Heart right ventricle (tissue), 16 donors: Measurements from ENCODE around the gene CCDC69. TPM values are rescaled to one million over a fixed set of nuclear protein-coding genes. Genes with fewer than 3 reads are reported as not detected.

ENCODE experiments used
- ATAC-seq, 8 donors: fragments of 200-7000 bp; cut with Tn5 transposase; one replicate each; pipeline ENCODE4 v1.9.1; 2020; ENCODE audit warnings: mild to moderate bottlenecking in 8 of 8, moderate library complexity in 8 of 8, moderate number of reproducible peaks in 1 of 8
- DNase-seq, 2 donors: peaks; one replicate each; pipeline ENCODE4 v3.0.0-alpha.2; 2020
- H3K27ac ChIP-seq, 10 donors: fragments of 200-600 bp; sonication (generic) in 2 of 10; one replicate each; pipeline versions ENCODE4 v1.5.0 to v1.8.0; 2020 to 2022; ENCODE audit warnings: mild to moderate bottlenecking in 3 of 10
- H3K27me3 ChIP-seq, 7 donors: fragments of 200-600 bp; one replicate each; pipeline ENCODE4 v1.8.0; 2021 to 2022; ENCODE audit warnings: mild to moderate bottlenecking in 2 of 7
- H3K36me3 ChIP-seq, 9 donors: fragments of 200-600 bp; sonication (generic) in 1 of 9; one replicate each; pipeline versions ENCODE4 v1.5.0 to v1.8.0; 2020 to 2022; ENCODE audit warnings: mild to moderate bottlenecking in 2 of 9
- H3K4me1 ChIP-seq, 9 donors: fragments of 200-600 bp; sonication (generic) in 1 of 9; one replicate each; pipeline versions ENCODE4 v1.5.0 to v1.8.0; 2020 to 2022; ENCODE audit warnings: mild to moderate bottlenecking in 4 of 9
- H3K4me3 ChIP-seq, 10 donors: fragments of 200-600 bp; sonication (generic) in 2 of 10; one replicate each; pipeline versions ENCODE4 v1.5.0 to v1.8.0; 2020 to 2022; ENCODE audit warnings: mild to moderate bottlenecking in 7 of 10, moderate library complexity in 2 of 10
- H3K9me3 ChIP-seq, 11 donors: fragments of 200-600 bp in 10 of 11; sonication (generic) in 2 of 11; one replicate each; pipeline versions ENCODE4 v1.5.0 to v1.8.0; 2013 to 2022; ENCODE audit warnings: mild to moderate bottlenecking in 2 of 11, control low read depth in 1 of 11, moderate library complexity in 1 of 11
- WGBS, 2 donors: extraction: QIAGEN DNeasy Blood & Tissue Kit; methylation state at CpG; one replicate each; pipeline ENCODE4 v1.1.7; 2013; ENCODE audit warnings: inconsistent platforms in 1 of 2; 5-methylcytosine and 5-hydroxymethylcytosine counted together
- intact Hi-C, 10 donors: fragments of 100-400 bp; cut with DNase I; formaldehyde crosslinking; loops; one replicate each; pipeline versions ENCODE4 v1.11.1 to v1.14.2; 2022
- polyA plus RNA-seq, 2 donors: library from polyadenylated mRNA; stranded (reverse); fragments of 200-250 nt; gene quantifications; one replicate each; pipeline ENCODE4 v1.2.3, GENCODE V29; 2013
- total RNA-seq, 10 donors: library from RNA; stranded (reverse); fragmentation: NEBNext Ultra II Directional in 3 of 10; extraction: Animal tissue kit (Norgen Biotek cat#: 25700) in 3 of 10; gene quantifications; one replicate each; pipeline versions ENCODE4 v1.2.1 to v1.2.4, GENCODE V29; 2021 to 2023
- TF ChIP-seq, protein P1 (sequence below), 9 donors: fragments of 200-600 bp; sonication (generic) in 2 of 9; IDR thresholded peaks; one replicate each; pipeline versions ENCODE4 v1.5.0 to v1.8.0; 2021 to 2022; ENCODE audit warnings: antibody characterized with exemption in 9 of 9, mild to moderate bottlenecking in 5 of 9, moderate library complexity in 1 of 9
- donor health status: Arrhythmogenic right ventricular cardiomyopathy.
- donor health status: ischemic (EF 13 %, LVEDD 7.1; RV severe dilation, severe dysfunction).
- donor health status: healthy with polysubstance abuse.
- donor health status: DM: no; HTN: yes; CAD: no.
- donor health status: DM: no; HTN: no; CAD: no.
- donor health status: ischemic (EF 25% LVEDD 6.9; RV normal size, moderate dysfunction).
- donor health status: ischemic (EF 25% LVEDD 5.7; RV mildly dilated, moderate dysfunction).
- donor health status: healthy.
- donor health status: DM: yes; HTN: yes; CAD: no.
- donor health status: Ischemic cardiomyopathy.
- donor health status: ischemic (EF 35%, LVEDD 5.7; RV mildly dilated, moderate dysfunction).
- donor health status: nonischemic (EF 11% LVEDD 7.7; RV severe dilation, severe dysfunction).
- donor health status: DM: yes; HTN: yes; CAD: no.
- donor health status: PGD.
- donor health status: ischemic (EF 29% LVEDD 5.4; RV normal size, mild dysfunction).
- donor health status: nonischemic (EF 23%, LVEDD 6.1; RV moderate dilation, normal function).

CCDC69 gene
- total and polyA plus RNA-seq, 12 donors = 50.8 to 191 (median 104) TPM

DNA sequence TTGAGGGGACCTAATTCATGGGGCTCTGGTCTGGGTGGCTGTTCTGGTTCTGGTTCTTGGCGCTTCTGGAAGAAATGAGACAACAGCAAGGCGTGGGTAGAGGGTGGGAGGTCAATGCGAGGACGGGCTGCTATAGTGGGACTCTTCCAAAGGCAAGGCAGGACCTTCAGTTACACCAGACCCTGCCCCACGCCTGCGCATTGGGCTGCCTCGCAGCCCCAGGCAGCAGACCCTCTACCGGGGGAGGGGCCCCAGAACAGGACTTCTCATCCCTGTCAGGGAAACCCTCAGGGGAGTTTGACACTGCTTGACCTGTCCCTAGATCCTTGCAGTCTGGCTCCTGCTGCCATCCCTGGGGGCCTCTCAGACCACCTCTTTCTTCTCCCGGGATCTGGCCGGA, 18.5 kb downstream of the CCDC69 start:
- H3K36me3 ChIP-seq = peaks cover 0 to 36% (median 5%) of the 10 kb centered on the region in 9 donors
- peaks cover 3 to 44% (median 33%) of the 10 kb centered on the region in 9 donors for H3K4me1 ChIP-seq
- 91 to 92% methylated on average over 10 of the region's 10 CpGs for WGBS, 2 donors
- TF ChIP-seq, protein P1, sequence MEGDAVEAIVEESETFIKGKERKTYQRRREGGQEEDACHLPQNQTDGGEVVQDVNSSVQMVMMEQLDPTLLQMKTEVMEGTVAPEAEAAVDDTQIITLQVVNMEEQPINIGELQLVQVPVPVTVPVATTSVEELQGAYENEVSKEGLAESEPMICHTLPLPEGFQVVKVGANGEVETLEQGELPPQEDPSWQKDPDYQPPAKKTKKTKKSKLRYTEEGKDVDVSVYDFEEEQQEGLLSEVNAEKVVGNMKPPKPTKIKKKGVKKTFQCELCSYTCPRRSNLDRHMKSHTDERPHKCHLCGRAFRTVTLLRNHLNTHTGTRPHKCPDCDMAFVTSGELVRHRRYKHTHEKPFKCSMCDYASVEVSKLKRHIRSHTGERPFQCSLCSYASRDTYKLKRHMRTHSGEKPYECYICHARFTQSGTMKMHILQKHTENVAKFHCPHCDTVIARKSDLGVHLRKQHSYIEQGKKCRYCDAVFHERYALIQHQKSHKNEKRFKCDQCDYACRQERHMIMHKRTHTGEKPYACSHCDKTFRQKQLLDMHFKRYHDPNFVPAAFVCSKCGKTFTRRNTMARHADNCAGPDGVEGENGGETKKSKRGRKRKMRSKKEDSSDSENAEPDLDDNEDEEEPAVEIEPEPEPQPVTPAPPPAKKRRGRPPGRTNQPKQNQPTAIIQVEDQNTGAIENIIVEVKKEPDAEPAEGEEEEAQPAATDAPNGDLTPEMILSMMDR (IDR thresholded peaks at IDR 0.05) = no peak
- no peaks in the 10 kb centered on the region for H3K27me3 ChIP-seq
- H3K9me3 ChIP-seq = no peaks in the 10 kb centered on the region
- ATAC-seq (peak in 1 of 8 donors; percentile 38), DNase-seq (no peak)
- no peak overlapping the region for H3K4me3 ChIP-seq
- intact Hi-C loops = no loop called here
- no peak overlapping the region for H3K27ac ChIP-seq

DNA sequence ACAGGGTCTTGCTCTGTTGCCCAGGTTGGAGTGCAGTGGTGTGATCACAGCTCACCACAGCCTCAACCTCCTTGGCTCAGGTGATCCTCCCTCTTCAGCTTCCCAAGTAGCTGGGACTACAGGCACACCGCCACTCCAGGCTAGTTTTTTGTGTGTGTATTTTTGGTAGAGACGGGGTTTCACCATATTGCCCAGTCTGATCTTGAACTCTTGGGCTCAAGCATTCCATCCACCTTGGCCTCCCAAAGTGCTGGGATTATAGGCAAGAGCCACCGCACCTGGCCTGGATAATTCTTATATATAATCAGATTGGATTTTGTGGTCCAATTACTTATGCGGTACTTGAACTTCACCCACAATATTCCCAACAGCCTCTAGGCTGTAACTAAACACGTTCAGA, 19.8 kb downstream of the CCDC69 start:
- Histone ChIP-seq H3K4me1 (peaks cover 3 to 31% (median 26%) of the 10 kb centered on the region in 9 donors), H3K4me3 (no peak overlapping the region), H3K9me3 (no peaks in the 10 kb centered on the region), H3K27ac (no peak overlapping the region), H3K27me3 (no peaks in the 10 kb centered on the region), H3K36me3 (peaks cover 0 to 50% (median 12%) of the 10 kb centered on the region in 9 donors)
- ATAC-seq = no peak
- 85 to 87% methylated on average over 5 of the region's 5 CpGs for WGBS, 2 donors
- DNase-seq = no peak
- TF ChIP-seq, protein P1 (IDR thresholded peaks at IDR 0.05) = no peak
- intact Hi-C loops = no loop called here

DNA sequence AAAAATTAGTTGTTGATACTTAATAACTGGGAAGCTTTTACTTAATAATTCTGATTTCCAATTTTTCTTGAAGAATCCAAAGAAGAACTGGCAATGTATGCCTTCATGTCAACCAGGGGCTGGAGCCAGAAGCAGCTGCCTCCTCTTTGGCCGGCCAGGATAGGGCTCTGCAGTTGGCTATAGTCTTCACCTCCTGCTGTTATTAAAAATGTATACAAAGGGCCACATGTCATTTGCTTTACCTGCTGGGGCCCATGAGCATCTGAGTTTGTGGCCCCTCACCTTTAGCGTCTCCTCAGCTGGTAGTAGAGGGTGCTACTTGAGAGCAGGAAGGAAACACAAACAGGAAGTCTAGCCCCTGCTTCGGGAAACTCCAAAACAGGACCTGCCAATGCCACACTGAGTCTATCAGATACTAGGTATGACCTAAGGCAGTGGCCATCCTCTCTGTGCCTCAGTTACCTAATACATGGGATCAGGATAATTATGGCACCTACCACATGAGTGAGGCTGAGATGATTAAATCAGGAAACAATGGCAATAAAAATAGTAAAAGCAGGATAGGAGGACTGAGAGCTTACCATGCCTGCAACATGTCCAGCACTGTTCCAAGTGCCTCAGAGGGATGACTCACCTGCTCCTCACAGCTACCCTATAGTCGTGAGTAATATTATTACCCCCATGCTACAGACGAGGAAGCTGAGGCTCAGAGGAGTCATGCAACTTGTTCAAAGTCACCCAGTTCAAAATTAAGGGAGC, 21.3 kb downstream of the CCDC69 start:
- H3K27ac ChIP-seq = peak overlapping the region in 1 of 10 donors; percentile 54

DNA sequence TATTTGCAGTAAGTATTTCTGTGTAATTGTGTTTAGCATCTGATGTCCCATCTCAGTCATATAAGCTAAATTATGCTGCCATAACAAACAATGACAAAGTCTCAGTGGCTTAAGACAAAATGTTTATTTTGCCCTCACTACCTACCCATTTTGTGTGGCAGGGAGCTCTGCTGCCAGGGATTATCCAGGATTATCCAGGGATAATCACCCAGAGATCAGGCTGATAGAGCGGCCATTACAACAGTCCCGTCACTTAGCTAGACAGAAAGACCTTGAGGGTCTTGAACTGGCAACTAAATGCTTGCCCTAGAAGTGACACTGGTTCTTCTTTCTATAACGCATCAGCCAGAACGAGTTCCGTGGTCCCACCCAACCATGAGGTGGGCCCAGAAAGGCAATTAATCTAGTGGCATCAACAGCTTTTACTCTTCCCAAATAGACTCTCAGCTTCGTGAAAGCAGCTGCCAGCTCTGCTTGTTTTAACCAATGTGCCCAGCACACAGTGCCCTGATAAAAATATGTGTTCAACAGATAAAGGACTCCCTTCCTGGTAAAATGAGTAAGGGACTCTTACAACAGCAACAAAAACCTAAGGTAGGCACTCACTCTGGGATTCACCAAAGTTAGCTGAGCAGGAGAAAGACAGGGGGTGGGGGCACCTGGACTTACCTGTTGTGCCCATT, 22.8 kb downstream of the CCDC69 start:
- ATAC-seq (no peak), DNase-seq (no peak)
- no peak overlapping the region for H3K4me3 ChIP-seq
- 83 to 87% methylated on average over 6 of the region's 6 CpGs for WGBS, 2 donors
- TF ChIP-seq, protein P1 (IDR thresholded peaks at IDR 0.05) = no peak
- peaks cover 0 to 26% (median 9%) of the 10 kb centered on the region in 9 donors for H3K4me1 ChIP-seq
- H3K36me3 ChIP-seq = peaks cover 0 to 80% (median 23%) of the 10 kb centered on the region in 9 donors
- intact Hi-C loops = no loop called here
- H3K27ac ChIP-seq = no peak overlapping the region
- no peaks in the 10 kb centered on the region for H3K27me3 ChIP-seq
- H3K9me3 ChIP-seq = no peaks in the 10 kb centered on the region

More for the DNA sequence above, 21.3 kb downstream of the CCDC69 start:
- no peaks in the 10 kb centered on the region for H3K27me3 ChIP-seq
- no peak overlapping the region for H3K4me3 ChIP-seq
- ATAC-seq (peak in 6 of 8 donors; percentile 17 to 75 (median 32)), DNase-seq (no peak)
- H3K9me3 ChIP-seq = no peaks in the 10 kb centered on the region
- H3K4me1 ChIP-seq = peaks cover 0 to 16% (median 11%) of the 10 kb centered on the region in 9 donors
- intact Hi-C loops = no loop called here
- WGBS, 2 donors = 52 to 76% methylated on average over 5 of the region's 5 CpGs
- TF ChIP-seq, protein P1 (IDR thresholded peaks at IDR 0.05) = no peak
- H3K36me3 ChIP-seq = peaks cover 0 to 65% (median 17%) of the 10 kb centered on the region in 9 donors
